Nephron (organoid): ENCODE results near the gene EML1.

Experiments used
- H3K27ac Mint-ChIP-seq, 3 experiments: 2 replicates each; pipeline ENCODE4 v1.8.0; 2020; ENCODE audit warnings: mixed read lengths in 3 of 3, mild to moderate bottlenecking in 2 of 3, moderate library complexity in 1 of 3
- H3K27me3 Mint-ChIP-seq: 2 replicates; pipeline ENCODE4 v1.8.0; 2021; ENCODE audit warnings: low read depth, mild to moderate bottlenecking, moderate library complexity, mixed read lengths
- H3K36me3 Mint-ChIP-seq: 2 replicates; pipeline ENCODE4 v1.8.0; 2020; ENCODE audit warnings: low read depth, mixed read lengths
- H3K4me1 Mint-ChIP-seq: 2 replicates; pipeline ENCODE4 v1.8.0; 2020; ENCODE audit warnings: mixed read lengths
- H3K4me3 Mint-ChIP-seq, 3 experiments: 2 replicates each; pipeline ENCODE4 v1.8.0; 2020; ENCODE audit warnings: mild to moderate bottlenecking in 3 of 3, mixed read lengths in 3 of 3, moderate library complexity in 2 of 3
- H3K9me3 Mint-ChIP-seq: 2 replicates; pipeline ENCODE4 v1.8.0; 2020; ENCODE audit warnings: mixed read lengths
- CTCF ChIP-seq, 3 experiments: fragments of 200-600 bp; sonication (generic); IDR thresholded peaks; one replicate each; pipeline ENCODE4 v1.5.0; 2021; ENCODE audit warnings: antibody characterized with exemption in 3 of 3; ENCODE audit not compliant: unreplicated experiment in 3 of 3

Gene EML1

GRCh38 chr14:99961826-99962518 is 168.8 kb downstream of the EML1 start:
- H3K27ac Mint-ChIP-seq, result no peak overlapping the region
- peaks cover 5% of the 10 kb centered on the region for H3K9me3 Mint-ChIP-seq
- peaks cover 8% of the 10 kb centered on the region for H3K27me3 Mint-ChIP-seq
- no peak overlapping the region for H3K4me3 Mint-ChIP-seq
- TF ChIP-seq CTCF (IDR thresholded peaks at IDR 0.05; ENCODE audit: unreplicated experiment in 3 of 3), result no peak
- H3K4me1 Mint-ChIP-seq, result peaks cover 2% of the 10 kb centered on the region
- H3K36me3 Mint-ChIP-seq, result no peaks in the 10 kb centered on the region

GRCh38 chr14:99964979-99965378 is 171.8 kb downstream of the EML1 start:
- H3K4me1 Mint-ChIP-seq, result peaks cover 23% of the 10 kb centered on the region
- TF ChIP-seq CTCF (IDR thresholded peaks at IDR 0.05; ENCODE audit: unreplicated experiment in 3 of 3), result no peak

GRCh38 chr14:99966037-99966835 is 173.0 kb downstream of the EML1 start:
- H3K27ac Mint-ChIP-seq, result peak overlapping the region in 1 of 3 experiments; percentile 62
- peaks cover 8% of the 10 kb centered on the region for H3K27me3 Mint-ChIP-seq
- no peaks in the 10 kb centered on the region for H3K36me3 Mint-ChIP-seq
- H3K4me1 Mint-ChIP-seq, result peaks cover 23% of the 10 kb centered on the region
- no peak for TF ChIP-seq CTCF (IDR thresholded peaks at IDR 0.05; ENCODE audit: unreplicated experiment in 3 of 3)
- H3K9me3 Mint-ChIP-seq, result no peaks in the 10 kb centered on the region
- H3K4me3 Mint-ChIP-seq, result no peak overlapping the region

More at GRCh38 chr14:99964979-99965378, 171.8 kb downstream of the EML1 start:
- peaks cover 6% of the 10 kb centered on the region for H3K27me3 Mint-ChIP-seq
- no peaks in the 10 kb centered on the region for H3K36me3 Mint-ChIP-seq
- peaks cover 5% of the 10 kb centered on the region for H3K9me3 Mint-ChIP-seq
- no peak overlapping the region for H3K4me3 Mint-ChIP-seq
- no peak overlapping the region for H3K27ac Mint-ChIP-seq

- Mint-ChIP-seq H3K4me1 (peaks cover 23% of the 10 kb centered on the region), H3K9me3 (no peaks in the 10 kb centered on the region), H3K27me3 (peaks cover 8% of the 10 kb centered on the region), H3K36me3 (no peaks in the 10 kb centered on the region), H3K4me3 (no peak overlapping the region), H3K27ac (peak overlapping the region in 2 of 3 experiments; percentile 14 to 47)
- TF ChIP-seq CTCF (IDR thresholded peaks at IDR 0.05; ENCODE audit: unreplicated experiment in 3 of 3), result no peak
Measured at GRCh38 chr14:99966912-99967311, 173.7 kb downstream of the EML1 start.

GRCh38 chr14:99968191-99968920 is 175.1 kb downstream of the EML1 start:
- Mint-ChIP-seq H3K27me3 (peaks cover 8% of the 10 kb centered on the region), H3K36me3 (peaks cover 8% of the 10 kb centered on the region)
- no peak for TF ChIP-seq CTCF (IDR thresholded peaks at IDR 0.05; ENCODE audit: unreplicated experiment in 3 of 3)

More at GRCh38 chr14:99968191-99968920, 175.1 kb downstream of the EML1 start:
- Mint-ChIP-seq H3K4me1 (peaks cover 31% of the 10 kb centered on the region), H3K4me3 (peak overlapping the region; percentile 78 to 83 (median 80)), H3K9me3 (peaks cover 6% of the 10 kb centered on the region), H3K27ac (peak overlapping the region; percentile 3 to 74 (median 57))
